Large intestine (tissue), 1 donor: ENCODE results near the gene IFFO2. TPM values are rescaled to one million over a fixed set of nuclear protein-coding genes. Genes with fewer than 3 reads are reported as not detected.

Source experiments
- polyA plus RNA-seq: library from polyadenylated mRNA; unstranded; fragments of 120-200 nt; gene quantifications from one replicate; pipeline ENCODE4 v1.2.1, GENCODE V29; 2013

The IFFO2 gene
- polyA plus RNA-seq, 1 donor = 3.4 TPM

Other genes starting within 250 kb of the IFFO2 start
- gene TAS1R2, start 97.0 kb downstream of the IFFO2 start, polyA plus RNA-seq = not detected
- 3.1 TPM for gene ALDH4A1, start 54.1 kb downstream of the IFFO2 start, polyA plus RNA-seq